Aorta (tissue), 5 donors: ENCODE results near the gene LAG3. TPM values are rescaled to one million over a fixed set of nuclear protein-coding genes. Genes with fewer than 3 reads are reported as not detected.
A peak's percentile ranks its signal among the peaks of the same experiment; 100 is the strongest.

Experiments used
- ATAC-seq: fragments of 200-7000 bp; cut with Tn5 transposase; one replicate; pipeline ENCODE4 v1.9.1; 2022; ENCODE audit warnings: moderate library complexity; ENCODE audit not compliant: low FRiP score
- DNase-seq, 2 donors: peaks; one replicate each; pipeline ENCODE4 v3.0.0-alpha.2; 2020
- H3K27ac ChIP-seq, 2 donors: one replicate each; pipeline ENCODE4 v1.5.1; 2013; ENCODE audit warnings: low read length in 2 of 2, mild to moderate bottlenecking in 2 of 2, moderate library complexity in 2 of 2, control low read depth in 1 of 2, inconsistent platforms in 1 of 2, low read depth in 1 of 2
- H3K27me3 ChIP-seq, 2 donors: one replicate each; pipeline ENCODE4 v1.6.1; 2013; ENCODE audit warnings: control low read depth in 1 of 2, low read length in 1 of 2, mild to moderate bottlenecking in 1 of 2, moderate library complexity in 1 of 2; ENCODE audit not compliant: insufficient read depth in 2 of 2, control insufficient read depth in 1 of 2
- H3K36me3 ChIP-seq, 2 donors: one replicate each; pipeline ENCODE4 v1.6.1; 2013; ENCODE audit warnings: control low read depth in 1 of 2, low read length in 1 of 2, mild to moderate bottlenecking in 1 of 2; ENCODE audit not compliant: insufficient read depth in 2 of 2, control insufficient read depth in 1 of 2
- H3K4me1 ChIP-seq, 2 donors: one replicate each; pipeline ENCODE4 v1.6.1; 2013; ENCODE audit warnings: low read length in 2 of 2, control low read depth in 1 of 2, mild to moderate bottlenecking in 1 of 2, moderate library complexity in 1 of 2; ENCODE audit not compliant: insufficient read depth in 2 of 2, control insufficient read depth in 1 of 2
- H3K4me3 ChIP-seq, 2 donors: one replicate each; pipeline ENCODE4 v1.5.1; 2013; ENCODE audit warnings: low read length in 2 of 2, control low read depth in 1 of 2, mild to moderate bottlenecking in 1 of 2
- H3K9me3 ChIP-seq: one replicate; pipeline ENCODE4 v1.6.1; 2013; ENCODE audit warnings: mild to moderate bottlenecking, low read length; ENCODE audit not compliant: control insufficient read depth
- WGBS, 2 donors: extraction: QIAGEN DNeasy Blood & Tissue Kit; methylation state at CpG; one replicate each; pipeline ENCODE4 v1.1.7; 2013; 5-methylcytosine and 5-hydroxymethylcytosine counted together
- intact Hi-C, 2 donors: fragments of 100-400 bp; cut with DNase I; formaldehyde crosslinking; loops; one replicate each; pipeline versions ENCODE4 v1.14.2 to v1.15.0; 2022
- polyA plus RNA-seq, 2 donors: library from polyadenylated mRNA; stranded (reverse); fragments of 200-250 nt; gene quantifications; one replicate each; pipeline ENCODE4 v1.2.3, GENCODE V29; 2013
- total RNA-seq, 2 donors: library from RNA; stranded (reverse); fragmentation: NEBNext Ultra II Directional; extraction: Animal tissue kit (Norgen Biotek cat#: 25700); gene quantifications; one replicate each; pipeline ENCODE4 v1.2.1, GENCODE V29; 2021
- donor health status: healthy with polysubstance abuse.
- donor health status: Bipolar disorder and iron deficiency.
- donor health status: DM: no; HTN: no; CAD: no.
- donor health status: DM: no; HTN: no; CAD: no.
- donor health status: DM: yes; HTN: yes; CAD: no.

Gene LAG3
- total and polyA plus RNA-seq, 4 donors: 0.25 to 2.4 (median 1.5) TPM

DNA sequence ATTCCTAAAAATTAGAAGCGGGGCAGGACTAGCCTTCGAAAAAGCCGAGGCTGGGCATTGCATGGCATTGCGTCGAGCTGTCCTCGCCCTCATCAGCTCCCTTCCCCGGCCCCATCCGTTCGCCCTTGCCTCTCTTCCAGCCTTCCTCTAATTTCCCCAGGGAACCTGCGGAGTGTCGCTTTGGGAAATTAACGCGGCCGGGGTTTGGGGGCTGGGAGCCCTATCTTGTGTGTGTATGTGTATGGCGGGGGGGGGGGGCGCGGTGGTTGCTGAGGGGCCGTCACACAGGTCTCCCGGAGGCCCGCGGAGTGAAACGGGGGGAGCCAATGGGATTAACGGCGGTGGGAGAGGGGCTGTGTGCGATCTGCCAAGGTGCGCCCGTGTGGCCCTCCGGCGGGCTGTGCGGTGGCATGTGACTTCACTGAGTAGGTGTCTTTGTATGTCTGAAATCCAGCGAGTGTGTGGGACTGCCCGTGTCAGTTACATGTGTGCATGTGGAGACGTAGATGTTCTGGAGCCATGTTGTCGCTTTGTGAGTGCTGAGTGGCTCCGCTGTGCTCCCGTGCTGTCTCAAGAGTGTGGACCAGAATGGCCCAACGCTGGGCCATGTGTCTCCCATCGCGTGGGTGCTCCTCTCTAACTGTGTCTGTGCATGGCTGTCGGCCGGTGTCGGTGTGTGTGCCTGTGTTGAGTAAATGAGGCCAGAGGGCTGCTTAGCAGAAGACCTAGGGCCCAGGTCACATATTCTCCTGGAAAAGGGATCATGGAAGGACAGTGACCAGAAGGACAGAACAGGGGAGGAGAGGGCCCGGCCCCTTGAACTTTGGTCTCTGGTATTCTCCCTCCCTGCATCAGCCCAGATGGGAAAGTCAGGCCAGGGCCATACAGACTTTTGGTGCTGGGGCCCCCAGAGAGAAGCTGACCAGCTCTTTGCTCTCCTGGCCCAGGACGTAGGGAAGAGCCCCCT is 4.7 kb upstream of the LAG3 start:
- ATAC-seq (no peak), DNase-seq (no peak)
- H3K36me3 ChIP-seq: peaks cover 0 to 5% of the 10 kb centered on the region in 2 donors
- intact Hi-C loops: loop anchor here in 1 of 2 donors (5.0 kb wide), 2 partner anchors 105 to 160 kb away; partner anchors contain the start of genes CHD4 and SPSB2
- H3K4me1 ChIP-seq: no peaks in the 10 kb centered on the region
- 2 to 3% methylated on average over 37 to 44 of the region's 44 CpGs for WGBS, 2 donors
- H3K4me3 ChIP-seq: peak overlapping the region; percentile 54 to 94
- no peaks in the 10 kb centered on the region for H3K9me3 ChIP-seq
- peak overlapping the region; percentile 48 to 51 for H3K27ac ChIP-seq
- H3K27me3 ChIP-seq: no peaks in the 10 kb centered on the region

DNA sequence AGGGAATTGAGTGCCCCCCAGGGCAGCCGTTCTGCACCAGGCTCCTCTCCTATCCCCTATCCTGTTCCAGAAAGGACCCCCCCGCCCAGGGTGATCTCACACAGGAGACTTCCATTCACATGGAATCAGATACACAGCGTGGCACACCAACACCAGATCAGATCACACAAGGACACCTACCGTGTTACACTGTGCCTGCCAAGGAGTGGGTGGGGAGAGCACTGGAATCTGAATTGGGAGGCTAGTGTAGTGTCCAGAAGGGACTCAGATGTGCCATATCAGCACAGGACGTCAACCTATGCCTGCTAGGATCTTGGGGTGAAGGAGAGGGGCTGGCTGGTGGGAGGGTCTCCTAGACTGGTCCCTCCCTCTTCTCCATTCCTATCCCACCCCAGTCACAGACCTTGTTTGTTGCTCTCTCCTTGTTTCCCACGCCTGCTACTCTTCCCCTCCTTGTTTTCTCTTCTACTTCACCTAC is 3.8 kb upstream of the LAG3 start:
- Histone ChIP-seq H3K27me3 (no peaks in the 10 kb centered on the region), H3K4me1 (no peaks in the 10 kb centered on the region), H3K36me3 (peaks cover 0 to 5% of the 10 kb centered on the region in 2 donors), H3K9me3 (no peaks in the 10 kb centered on the region), H3K27ac (peak overlapping the region in 1 of 2 donors; percentile 21), H3K4me3 (peak overlapping the region in 1 of 2 donors; percentile 94)
- intact Hi-C loops: loop anchor here in 1 of 2 donors (5.0 kb wide), 2 partner anchors 104 to 161 kb away; partner anchors contain the start of genes CHD4 and SPSB2
- no peak for ATAC-seq
- DNase-seq: no peak
- WGBS, 2 donors: 7 to 14% methylated on average over 6 of the region's 6 CpGs

DNA sequence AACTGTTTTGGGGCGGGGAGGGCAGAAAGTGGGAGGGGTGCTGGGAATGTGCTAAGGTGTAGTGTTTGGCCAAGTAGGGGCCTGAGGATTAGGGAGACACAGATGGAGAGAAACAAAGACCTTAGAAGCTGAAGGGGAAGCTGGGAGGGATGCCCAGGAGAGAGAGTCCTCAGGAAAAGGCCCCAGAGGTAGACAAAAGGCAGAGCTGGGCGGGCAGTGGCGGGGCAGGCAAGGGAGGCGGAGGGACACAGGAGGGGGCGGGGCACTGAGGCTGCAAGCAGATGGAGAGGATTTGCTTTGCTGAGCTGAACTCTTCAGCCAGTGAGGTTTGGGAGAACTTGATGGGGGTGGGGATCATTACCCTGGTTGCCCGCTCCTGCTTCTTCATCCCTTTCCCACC is 3.3 kb upstream of the LAG3 start:
- Histone ChIP-seq H3K27me3 (no peaks in the 10 kb centered on the region), H3K4me3 (no peak overlapping the region), H3K27ac (no peak overlapping the region), H3K4me1 (no peaks in the 10 kb centered on the region), H3K9me3 (no peaks in the 10 kb centered on the region), H3K36me3 (peaks cover 0 to 5% of the 10 kb centered on the region in 2 donors)
- WGBS, 2 donors: 25 to 35% methylated on average over 6 of the region's 6 CpGs
- intact Hi-C loops: loop anchor here in 1 of 2 donors (5.0 kb wide), 2 partner anchors 103 to 162 kb away; partner anchors contain the start of genes CHD4 and SPSB2
- DNase-seq (peak in 1 of 2 donors; percentile 86), ATAC-seq (no peak)

DNA sequence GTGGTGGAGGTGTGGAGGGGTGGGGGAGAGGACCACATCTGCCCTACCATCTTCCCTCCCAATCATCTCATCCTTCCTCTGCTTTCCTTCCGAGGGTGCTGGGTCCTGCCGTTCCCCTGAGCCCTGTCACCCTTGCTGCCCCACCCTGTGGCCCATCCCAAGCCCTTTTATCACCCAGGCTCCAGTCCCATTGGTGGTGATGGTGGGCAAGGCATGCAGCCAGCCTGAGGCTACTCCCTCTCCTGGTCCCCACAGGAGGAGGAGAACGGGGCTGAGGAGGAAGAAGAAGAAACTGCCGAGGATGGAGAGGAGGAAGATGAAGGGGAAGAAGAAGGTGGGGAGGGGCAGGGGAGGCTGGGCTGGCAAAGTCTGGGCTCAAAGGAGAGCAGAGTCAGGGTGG is 2.7 kb upstream of the LAG3 start:
- Histone ChIP-seq H3K27me3 (no peaks in the 10 kb centered on the region), H3K4me1 (no peaks in the 10 kb centered on the region), H3K27ac (no peak overlapping the region), H3K4me3 (no peak overlapping the region), H3K9me3 (no peaks in the 10 kb centered on the region), H3K36me3 (peaks cover 0 to 5% of the 10 kb centered on the region in 2 donors)
- DNase-seq (no peak), ATAC-seq (no peak)
- intact Hi-C loops: loop anchor here (5.0 to 10.0 kb wide), 3 partner anchors 103 to 162 kb away; partner anchors contain the start of genes CHD4 (in 1 of the 2) and SPSB2 (in 1 of the 2)
- WGBS, 2 donors: 38 to 52% methylated on average over 4 of the region's 4 CpGs

GRCh38 chr12:6770094-6770493 is 2.2 kb upstream of the LAG3 start:
- WGBS, 2 donors: 78 to 87% methylated on average over 12 of the region's 12 CpGs
- no peaks in the 10 kb centered on the region for H3K4me1 ChIP-seq
- intact Hi-C loops: loop anchor here in 1 of 2 donors (10.0 kb wide), 1 partner anchor 155 kb away; no protein-coding TSS in a partner anchor

DNA sequence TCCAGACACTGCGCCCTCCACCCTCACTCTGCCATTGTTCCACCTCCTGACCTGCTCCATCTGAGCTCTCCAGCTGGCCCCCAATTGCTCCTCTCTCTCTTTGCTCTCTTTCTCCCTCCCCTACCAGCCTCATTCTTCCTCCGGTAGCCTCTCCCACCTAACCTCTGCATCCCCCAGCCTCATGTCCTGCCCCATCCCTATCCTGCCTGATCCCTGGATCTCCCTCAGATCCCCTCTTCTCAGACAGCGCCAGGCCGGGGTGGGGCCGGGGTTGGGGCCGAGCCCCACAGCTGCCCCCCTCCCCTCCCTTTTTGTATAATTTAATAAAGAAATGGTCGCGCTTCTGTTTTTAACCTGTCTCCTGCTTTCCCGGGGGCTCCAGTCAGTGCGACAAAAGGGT is 1.7 kb upstream of the LAG3 start:
- H3K9me3 ChIP-seq: no peaks in the 10 kb centered on the region
- intact Hi-C loops: loop anchor here in 1 of 2 donors (10.0 kb wide), 1 partner anchor 156 kb away; no protein-coding TSS in a partner anchor
- no peak for ATAC-seq
- H3K27ac ChIP-seq: no peak overlapping the region
- H3K4me3 ChIP-seq: no peak overlapping the region
- H3K4me1 ChIP-seq: no peaks in the 10 kb centered on the region
- WGBS, 2 donors: 79 to 81% methylated on average over 10 of the region's 10 CpGs
- H3K36me3 ChIP-seq: peaks cover 0 to 5% of the 10 kb centered on the region in 2 donors
- no peak for DNase-seq
- no peaks in the 10 kb centered on the region for H3K27me3 ChIP-seq

More at GRCh38 chr12:6770094-6770493, 2.2 kb upstream of the LAG3 start:
- peaks cover 0 to 5% of the 10 kb centered on the region in 2 donors for H3K36me3 ChIP-seq
- no peaks in the 10 kb centered on the region for H3K27me3 ChIP-seq
- no peak overlapping the region for H3K27ac ChIP-seq
- no peaks in the 10 kb centered on the region for H3K9me3 ChIP-seq
- no peak overlapping the region for H3K4me3 ChIP-seq
- ATAC-seq (no peak), DNase-seq (no peak)

DNA sequence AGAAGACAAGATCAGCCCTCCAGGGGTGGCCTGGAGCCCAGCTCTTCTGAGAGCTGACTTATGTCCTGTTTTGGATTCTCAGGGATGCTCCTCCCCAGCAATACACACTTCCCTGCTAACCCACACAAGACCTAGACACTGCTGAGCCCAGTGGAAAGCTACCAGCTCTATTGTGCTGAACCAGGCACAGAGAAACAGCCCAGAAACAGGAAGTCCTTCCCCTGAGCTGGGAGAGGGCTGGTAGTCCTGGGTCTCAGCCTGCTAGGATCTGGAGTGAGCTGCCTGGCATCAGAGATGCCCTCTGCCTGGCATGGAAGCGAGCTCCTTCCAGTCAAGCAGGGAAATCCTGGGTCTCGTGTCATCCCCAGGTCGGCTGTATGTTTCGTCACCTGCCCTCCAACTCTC is 1.2 kb upstream of the LAG3 start:
- Histone ChIP-seq H3K36me3 (peaks cover 0 to 5% of the 10 kb centered on the region in 2 donors), H3K27ac (no peak overlapping the region), H3K27me3 (no peaks in the 10 kb centered on the region), H3K4me3 (no peak overlapping the region), H3K9me3 (no peaks in the 10 kb centered on the region), H3K4me1 (no peaks in the 10 kb centered on the region)
- ATAC-seq (no peak), DNase-seq (peak in 1 of 2 donors; percentile 82)
- intact Hi-C loops: loop anchor here in 1 of 2 donors (10.0 kb wide), 1 partner anchor 156 kb away; no protein-coding TSS in a partner anchor
- 85 to 88% methylated on average over 4 of the region's 4 CpGs for WGBS, 2 donors

DNA sequence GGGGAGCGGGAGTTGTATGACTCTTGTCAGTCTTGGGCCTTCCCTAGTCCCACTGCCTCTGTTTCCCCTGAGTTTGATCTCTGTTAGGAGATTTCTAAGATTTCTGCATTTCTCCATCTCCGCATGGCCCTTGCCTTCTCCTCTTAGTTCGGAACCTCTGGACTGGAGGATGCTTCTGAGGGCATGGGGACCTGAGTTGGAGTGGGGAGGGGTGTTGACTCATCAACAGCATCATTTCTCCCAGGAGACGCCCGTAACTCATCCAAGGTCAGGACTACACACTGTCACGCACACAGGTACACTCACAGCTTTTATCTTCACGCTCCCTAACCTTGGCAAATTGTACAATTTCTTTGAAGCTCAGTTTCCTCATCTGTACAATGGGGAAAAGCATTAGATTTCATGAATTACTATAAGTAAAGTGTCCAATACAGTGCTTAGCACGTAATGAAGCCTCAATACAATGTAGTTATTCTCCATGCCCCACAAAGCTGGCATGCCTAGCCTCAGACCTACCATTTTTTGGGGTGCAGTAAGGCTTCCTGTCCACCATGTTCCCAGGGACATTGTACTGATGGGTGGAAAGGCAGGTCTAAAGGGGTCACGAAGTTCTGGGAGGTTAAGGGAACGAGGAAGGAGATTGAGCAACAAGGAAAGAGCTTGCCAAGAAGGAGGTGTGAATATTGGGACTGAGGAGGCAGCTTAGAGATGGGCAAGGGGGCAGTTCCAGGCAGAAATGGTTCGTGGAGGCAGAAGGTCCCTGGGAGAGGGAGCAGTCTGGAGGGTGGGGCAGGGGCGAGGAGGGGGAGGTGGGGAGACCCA is 600 bp upstream of the LAG3 start:
- Histone ChIP-seq H3K27me3 (no peaks in the 10 kb centered on the region), H3K27ac (no peak overlapping the region), H3K9me3 (no peaks in the 10 kb centered on the region), H3K4me3 (no peak overlapping the region), H3K36me3 (peaks cover 0 to 5% of the 10 kb centered on the region in 2 donors), H3K4me1 (no peaks in the 10 kb centered on the region)
- intact Hi-C loops: loop anchor here in 1 of 2 donors (10.0 kb wide), 1 partner anchor 157 kb away; no protein-coding TSS in a partner anchor
- WGBS, 2 donors: 75 to 76% methylated on average over 12 of the region's 12 CpGs
- no peak for ATAC-seq
- DNase-seq: no peak
